ENCODE measurements around the gene DLGAP1. TPM values are rescaled to one million over a fixed set of nuclear protein-coding genes. Genes with fewer than 3 reads are reported as not detected.

The DLGAP1 gene
- total RNA-seq, 3 donors from 2014 or later (not counting 1 experiment from before 2014, with no cell fraction given) = not detected

DNA sequence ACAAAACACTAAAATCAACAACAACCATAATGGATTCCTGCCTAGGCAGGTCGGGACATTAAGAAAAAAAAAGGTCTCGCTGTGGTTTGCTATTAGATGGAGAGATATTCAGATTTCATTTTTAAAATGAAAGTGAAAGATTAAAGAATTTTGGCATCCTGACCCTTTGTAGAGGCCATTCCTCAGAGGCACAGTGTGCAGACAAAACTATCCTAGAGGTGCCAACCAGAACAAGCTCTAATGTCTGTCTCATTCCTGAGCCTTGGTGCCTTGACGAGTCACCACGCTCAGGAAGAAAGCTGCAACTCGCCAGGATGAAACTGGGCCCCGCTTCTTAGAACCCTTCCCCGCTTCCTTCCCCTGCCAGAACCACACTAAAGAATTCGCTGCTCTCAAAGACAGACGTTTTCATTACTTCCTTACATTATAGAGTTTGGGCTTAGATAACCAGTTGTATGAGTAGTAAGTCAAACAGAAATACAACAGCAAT is 849.1 kb downstream of the DLGAP1 start:
- intact Hi-C loops (cut with micrococcal nuclease) = no loop called here
- H3K27me3 ChIP-seq (ENCODE audit: control insufficient read depth, insufficient read depth, low read length) = no peaks in the 10 kb centered on the region
- peaks cover 34% of the 10 kb centered on the region for H3K4me1 ChIP-seq (ENCODE audit: control insufficient read depth, insufficient read depth, low read length)
- Mint-ChIP-seq H3K27ac (no peak overlapping the region), H3K4me3 (no peak overlapping the region), H3K27me3 (ENCODE audit: low read depth in 2 of 2) (no peaks in the 10 kb centered on the region), H3K9me3 (no peaks in the 10 kb centered on the region), H3K4me1 (no peaks in the 10 kb centered on the region), H3K36me3 (no peaks in the 10 kb centered on the region)
- 0% methylated on average over 5 of the region's 9 CpGs for WGBS (ENCODE audit: insufficient coverage)
- ATAC-seq (peak; percentile 30 to 65 (median 55)), DNase-seq (peak in 1 of 2 donors; percentile 64)
- H3K36me3 ChIP-seq (ENCODE audit: control insufficient read depth, insufficient read depth, low read length) = no peaks in the 10 kb centered on the region
- H3K27ac ChIP-seq (ENCODE audit: low read length) = peak overlapping the region; percentile 89
- H3K4me3 ChIP-seq (ENCODE audit: low read length) = peak overlapping the region; percentile 31
- H3K9me3 ChIP-seq (ENCODE audit: control insufficient read depth, insufficient read depth, low read length) = no peaks in the 10 kb centered on the region
- TF ChIP-seq, protein P1, sequence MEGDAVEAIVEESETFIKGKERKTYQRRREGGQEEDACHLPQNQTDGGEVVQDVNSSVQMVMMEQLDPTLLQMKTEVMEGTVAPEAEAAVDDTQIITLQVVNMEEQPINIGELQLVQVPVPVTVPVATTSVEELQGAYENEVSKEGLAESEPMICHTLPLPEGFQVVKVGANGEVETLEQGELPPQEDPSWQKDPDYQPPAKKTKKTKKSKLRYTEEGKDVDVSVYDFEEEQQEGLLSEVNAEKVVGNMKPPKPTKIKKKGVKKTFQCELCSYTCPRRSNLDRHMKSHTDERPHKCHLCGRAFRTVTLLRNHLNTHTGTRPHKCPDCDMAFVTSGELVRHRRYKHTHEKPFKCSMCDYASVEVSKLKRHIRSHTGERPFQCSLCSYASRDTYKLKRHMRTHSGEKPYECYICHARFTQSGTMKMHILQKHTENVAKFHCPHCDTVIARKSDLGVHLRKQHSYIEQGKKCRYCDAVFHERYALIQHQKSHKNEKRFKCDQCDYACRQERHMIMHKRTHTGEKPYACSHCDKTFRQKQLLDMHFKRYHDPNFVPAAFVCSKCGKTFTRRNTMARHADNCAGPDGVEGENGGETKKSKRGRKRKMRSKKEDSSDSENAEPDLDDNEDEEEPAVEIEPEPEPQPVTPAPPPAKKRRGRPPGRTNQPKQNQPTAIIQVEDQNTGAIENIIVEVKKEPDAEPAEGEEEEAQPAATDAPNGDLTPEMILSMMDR (IDR thresholded peaks at IDR 0.05) = no peak

DNA sequence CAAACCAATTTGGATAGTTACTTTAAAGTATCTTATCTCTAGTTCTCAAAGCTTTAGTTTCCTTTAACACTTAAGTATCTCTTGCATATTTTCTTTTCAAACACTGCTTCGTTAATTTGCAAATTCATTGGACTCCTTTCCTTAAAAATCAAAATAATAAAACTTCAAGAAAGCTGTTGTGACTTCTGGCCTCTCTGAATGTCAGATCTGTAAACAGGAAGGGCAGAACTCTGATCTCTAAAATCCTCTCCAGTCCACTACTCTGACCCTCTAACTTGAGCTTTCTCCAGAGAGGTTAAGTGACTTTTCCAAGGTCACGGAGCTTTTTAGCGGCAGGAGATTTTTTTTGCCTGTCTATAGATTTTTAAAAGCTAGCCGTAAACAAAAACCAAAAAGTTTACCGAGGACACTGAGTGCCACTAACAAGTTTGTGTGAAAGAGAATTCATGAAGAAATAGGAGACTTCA is 849.6 kb downstream of the DLGAP1 start:
- H3K9me3 Mint-ChIP-seq = no peaks in the 10 kb centered on the region
- H3K9me3 ChIP-seq (ENCODE audit: control insufficient read depth, insufficient read depth, low read length) = no peaks in the 10 kb centered on the region
- 32% methylated on average over 4 of the region's 5 CpGs for WGBS (ENCODE audit: insufficient coverage)
- H3K27ac Mint-ChIP-seq = no peak overlapping the region
- TF ChIP-seq, protein P1 (IDR thresholded peaks at IDR 0.05) = no peak
- no peaks in the 10 kb centered on the region for H3K36me3 Mint-ChIP-seq
- H3K27me3 Mint-ChIP-seq (ENCODE audit: low read depth in 2 of 2) = no peaks in the 10 kb centered on the region
- H3K27ac ChIP-seq (ENCODE audit: low read length) = peak overlapping the region; percentile 89
- no peaks in the 10 kb centered on the region for H3K36me3 ChIP-seq (ENCODE audit: control insufficient read depth, insufficient read depth, low read length)
- H3K4me1 Mint-ChIP-seq = no peaks in the 10 kb centered on the region
- peak overlapping the region; percentile 31 for H3K4me3 ChIP-seq (ENCODE audit: low read length)
- DNase-seq (no peak), ATAC-seq (no peak)
- H3K4me1 ChIP-seq (ENCODE audit: control insufficient read depth, insufficient read depth, low read length) = peaks cover 34% of the 10 kb centered on the region
- H3K4me3 Mint-ChIP-seq = no peak overlapping the region
- H3K27me3 ChIP-seq (ENCODE audit: control insufficient read depth, insufficient read depth, low read length) = no peaks in the 10 kb centered on the region
- intact Hi-C loops (cut with micrococcal nuclease) = no loop called here

DNA sequence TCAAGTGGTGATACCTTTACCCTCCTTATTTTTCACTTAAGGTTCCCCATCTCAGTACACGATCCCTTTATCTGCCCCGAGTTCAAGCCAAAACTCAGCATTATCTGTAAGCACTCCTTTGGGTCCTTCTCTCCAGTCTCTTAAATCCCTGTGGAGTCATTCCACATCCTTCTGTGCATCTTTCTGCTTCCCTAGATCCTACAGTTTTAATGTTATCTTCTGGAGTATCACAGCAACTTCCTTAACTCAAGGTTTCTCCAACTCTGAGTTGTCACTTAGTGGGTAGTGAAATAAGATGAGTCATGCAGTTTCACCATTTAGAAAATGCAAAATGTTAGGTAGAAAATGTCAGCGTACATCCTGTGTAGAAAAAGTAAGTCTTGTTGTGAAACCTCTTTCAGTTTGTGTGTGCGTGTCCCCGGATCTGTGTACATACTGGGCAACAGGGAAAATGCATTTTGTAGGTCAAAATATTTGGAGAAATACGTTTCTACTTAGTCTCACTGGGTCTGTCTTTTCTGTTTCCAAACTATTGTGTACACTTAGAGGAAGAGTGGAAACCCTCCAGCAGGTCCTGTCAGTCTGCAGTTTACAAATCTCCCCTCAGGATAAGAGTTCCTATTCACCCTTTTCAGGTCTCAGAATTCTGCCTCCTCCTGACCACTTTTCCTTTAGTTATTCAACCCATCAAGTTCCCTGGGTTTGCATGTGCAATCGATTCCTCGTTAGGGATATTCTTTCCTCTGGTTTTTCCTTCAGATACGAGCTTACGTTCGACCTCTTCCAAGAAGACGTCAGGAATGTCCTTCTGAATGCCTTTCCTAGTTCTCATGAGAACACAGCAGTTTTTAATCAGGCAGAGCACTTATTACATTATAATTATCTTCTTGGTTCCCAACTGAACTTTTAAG is 850.4 kb downstream of the DLGAP1 start:
- 23% methylated on average over 12 of the region's 12 CpGs for WGBS (ENCODE audit: insufficient coverage)
- Histone ChIP-seq H3K4me3 (ENCODE audit: low read length) (peak overlapping the region; percentile 31), H3K9me3 (ENCODE audit: control insufficient read depth, insufficient read depth, low read length) (no peaks in the 10 kb centered on the region), H3K36me3 (ENCODE audit: control insufficient read depth, insufficient read depth, low read length) (no peaks in the 10 kb centered on the region), H3K27ac (ENCODE audit: low read length) (peak overlapping the region; percentile 89), H3K27me3 (ENCODE audit: control insufficient read depth, insufficient read depth, low read length) (no peaks in the 10 kb centered on the region), H3K4me1 (ENCODE audit: control insufficient read depth, insufficient read depth, low read length) (peaks cover 34% of the 10 kb centered on the region)
- DNase-seq (peak in 1 of 2 donors; percentile 72), ATAC-seq (peak; percentile 70 to 86 (median 75))
- H3K27me3 Mint-ChIP-seq (ENCODE audit: low read depth in 2 of 2) = no peaks in the 10 kb centered on the region
- H3K9me3 Mint-ChIP-seq = no peaks in the 10 kb centered on the region
- intact Hi-C loops (cut with micrococcal nuclease) = loop anchor here (1.0 to 5.0 kb wide), 3 partner anchors 10 to 642 kb away; no protein-coding TSS in a partner anchor
- no peaks in the 10 kb centered on the region for H3K36me3 Mint-ChIP-seq
- no peak overlapping the region for H3K4me3 Mint-ChIP-seq
- H3K4me1 Mint-ChIP-seq = no peaks in the 10 kb centered on the region
- TF ChIP-seq, protein P1 (IDR thresholded peaks at IDR 0.05) = no peak
- H3K27ac Mint-ChIP-seq = no peak overlapping the region
